ENCODE results near the gene CCDC192.

CCDC192 gene

DNA sequence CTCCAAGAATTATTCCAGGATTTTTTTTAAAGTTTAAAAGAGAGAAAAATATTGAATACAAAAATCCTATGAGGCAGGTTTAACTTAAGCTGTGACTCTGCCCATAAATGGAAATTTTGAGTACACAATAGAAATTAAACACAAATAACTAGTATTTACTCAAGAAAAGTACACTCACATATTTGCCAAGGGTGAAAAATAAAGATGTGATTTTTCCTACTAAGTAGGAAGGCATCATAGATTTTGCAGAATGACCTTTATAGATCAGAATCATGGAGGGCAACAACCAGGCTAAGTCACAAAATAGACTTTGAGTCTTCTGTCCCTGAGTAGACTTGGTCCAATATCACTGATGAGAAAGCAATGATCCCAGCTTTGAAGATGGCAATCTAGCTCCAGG is 277.7 kb downstream of the CCDC192 start:
- no peak for DNase-seq (ENCODE audit: low read depth, low spot score)

DNA sequence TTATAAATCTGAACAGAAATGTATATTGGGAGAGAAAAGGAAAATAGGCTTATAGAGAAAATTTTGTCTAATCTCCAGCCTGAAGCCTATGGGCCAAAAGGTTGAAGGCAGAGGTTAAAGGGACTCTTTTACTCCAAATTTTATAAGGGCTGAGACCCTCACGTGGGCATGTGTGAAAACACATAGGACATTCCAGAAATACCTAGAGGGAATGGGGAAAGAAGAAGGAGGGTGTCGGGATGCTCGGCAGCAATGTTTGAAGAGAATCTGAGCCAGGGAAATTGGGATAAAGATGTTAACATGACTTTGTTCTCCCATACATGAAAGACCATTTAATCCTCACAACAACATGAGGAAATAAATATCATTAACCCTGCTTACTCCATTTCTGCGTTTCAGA is 278.3 kb downstream of the CCDC192 start:
- DNase-seq (ENCODE audit: low read depth, low spot score) = no peak

- no peak for DNase-seq (ENCODE audit: low read depth, low spot score)
Measured at GRCh38 chr5:127985811-127986325, 282.7 kb downstream of the CCDC192 start.

GRCh38 chr5:127987354-127988145 is 284.4 kb downstream of the CCDC192 start:
- no peak for DNase-seq (ENCODE audit: low read depth, low spot score)

DNA sequence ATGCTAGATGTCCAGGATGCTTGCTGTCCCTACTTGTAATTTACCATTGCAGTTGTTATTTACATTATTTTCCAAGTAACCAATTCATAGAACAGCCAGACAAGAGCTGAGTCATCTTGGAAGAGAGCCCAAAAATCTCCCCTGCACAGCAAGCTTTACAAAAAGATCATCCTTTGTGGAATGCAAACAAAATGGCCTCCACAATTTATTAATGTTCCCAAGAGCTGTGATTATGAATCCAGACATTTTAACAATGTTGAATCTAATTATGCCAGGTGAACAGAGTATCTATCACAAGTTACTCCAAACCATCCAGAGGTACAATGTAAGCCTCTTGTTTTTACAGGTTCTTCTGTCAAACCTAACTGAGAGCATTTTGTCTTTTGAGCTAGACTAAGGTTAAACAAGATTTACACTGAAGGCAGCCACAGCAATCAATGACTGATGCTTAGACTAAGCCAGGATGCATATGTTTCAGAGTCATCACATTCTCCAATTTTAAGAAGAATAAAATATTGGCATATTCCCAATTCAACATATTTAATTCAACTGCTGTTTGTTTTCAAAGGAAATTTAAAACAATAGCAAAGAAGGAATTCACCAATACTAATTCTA is 285.1 kb downstream of the CCDC192 start:
- peak; percentile 78 for DNase-seq (ENCODE audit: low read depth, low spot score)
